GM19455 (cell line): ENCODE results near the gene KDSR.

Experiments used
- ATAC-seq: cut with Tn5 transposase; IDR thresholded peaks from one replicate; pipeline ENCODE4 v1.9.1; 2021; ENCODE audit not compliant: unreplicated experiment

The KDSR gene

GRCh38 chr18:63322206-63322605 lies 44.8 kb downstream of the KDSR start:
- ATAC-seq = no peak

- no peak for ATAC-seq
These were observed 45.7 kb downstream of the KDSR start for GRCh38 chr18:63321291-63321690.

- ATAC-seq = no peak
These were observed 46.1 kb downstream of the KDSR start for GRCh38 chr18:63320975-63321265.

- ATAC-seq = peak; percentile 66
These were observed 46.7 kb downstream of the KDSR start for GRCh38 chr18:63320123-63320974.

- ATAC-seq = peak; percentile 20
These were observed 47.5 kb downstream of the KDSR start, which contains the start of gene BCL2 for GRCh38 chr18:63319383-63320122. TSS of gene BCL2 (minus strand) at chr18:63319769.

GRCh38 chr18:63318889-63319382 lies 48.1 kb downstream of the KDSR start:
- ATAC-seq = no peak

GRCh38 chr18:63317982-63318888 lies 48.8 kb downstream of the KDSR start:
- ATAC-seq = peak; percentile 44

GRCh38 chr18:63317556-63317946 lies 49.5 kb downstream of the KDSR start:
- ATAC-seq = no peak

GRCh38 chr18:63316612-63317555 lies 50.1 kb downstream of the KDSR start:
- no peak for ATAC-seq

GRCh38 chr18:63315876-63316275 lies 51.1 kb downstream of the KDSR start:
- ATAC-seq = no peak

- no peak for ATAC-seq
These were observed 51.8 kb downstream of the KDSR start for GRCh38 chr18:63315131-63315662.

GRCh38 chr18:63314062-63314790 lies 52.8 kb downstream of the KDSR start:
- no peak for ATAC-seq

GRCh38 chr18:63313396-63313917 lies 53.5 kb downstream of the KDSR start:
- ATAC-seq = no peak

- no peak for ATAC-seq
These were observed 54.1 kb downstream of the KDSR start for GRCh38 chr18:63312737-63313395.

GRCh38 chr18:63312019-63312409 lies 55.0 kb downstream of the KDSR start:
- no peak for ATAC-seq

- peak; percentile 49 for ATAC-seq
These were observed 55.6 kb downstream of the KDSR start for GRCh38 chr18:63311118-63312018.

- ATAC-seq = no peak
These were observed 57.6 kb downstream of the KDSR start for GRCh38 chr18:63309422-63309821.
